Loucy (cell line): ENCODE results near the gene KIF14.

Source experiments
- EZH2phosphoT487 ChIP-seq: fragments of 200-600 bp; IDR thresholded peaks from 2 replicates; pipeline ENCODE4 v1.6.1; 2018; ENCODE audit warnings: antibody characterized with exemption, mild to moderate bottlenecking, moderate library complexity, borderline replicate concordance
- TF ChIP-seq, protein P1 (sequence below): fragments of 200-600 bp; sonication (generic); conservative IDR thresholded peaks from 2 replicates; pipeline ENCODE4 v1.5.1; 2014; ENCODE audit warnings: mild to moderate bottlenecking, antibody characterized with exemption, low read length

DNA sequence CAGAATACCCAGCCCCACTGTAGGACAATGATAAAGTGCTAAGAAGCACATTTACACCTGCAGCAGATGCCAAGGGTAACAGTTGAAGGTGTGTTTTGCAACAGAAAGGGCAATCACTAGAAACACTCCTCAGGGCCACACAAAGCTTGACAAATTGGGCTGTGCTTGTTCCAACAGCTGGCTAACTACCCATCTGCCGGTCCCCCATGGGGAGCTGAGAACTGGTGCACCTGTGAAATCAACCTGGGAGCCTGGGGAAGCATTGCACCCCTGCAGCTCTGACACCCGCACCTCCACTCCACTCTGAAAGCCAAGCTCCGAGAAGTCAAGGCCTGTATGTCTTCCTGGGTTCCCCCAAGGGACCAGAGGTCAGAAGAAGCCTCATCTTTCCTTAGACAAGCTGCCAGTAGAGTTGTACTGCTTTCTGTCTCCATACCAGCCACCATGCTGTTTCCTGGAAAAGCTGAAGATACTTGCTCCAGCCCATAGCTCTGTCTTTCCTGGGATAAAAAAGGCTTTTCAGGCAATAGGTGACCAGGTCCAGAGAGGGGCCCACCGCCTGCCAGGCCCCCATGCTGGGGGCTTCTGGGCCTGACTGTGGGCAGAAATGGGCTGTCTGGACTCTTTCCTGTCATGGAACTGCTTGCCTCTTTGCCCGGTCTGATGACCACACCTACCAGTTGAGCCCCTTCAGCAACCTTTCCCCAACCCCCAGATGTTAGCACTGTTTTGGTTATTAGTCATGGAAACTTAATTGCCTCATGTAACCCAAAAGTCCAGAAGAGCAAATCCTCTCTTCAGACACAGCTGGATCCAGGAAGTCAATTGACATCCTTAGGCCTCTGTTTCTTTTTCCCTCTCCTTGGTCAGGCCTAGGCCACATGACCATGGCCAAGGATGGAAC lies 93.6 kb downstream of the KIF14 start:
- TF ChIP-seq, protein P1, sequence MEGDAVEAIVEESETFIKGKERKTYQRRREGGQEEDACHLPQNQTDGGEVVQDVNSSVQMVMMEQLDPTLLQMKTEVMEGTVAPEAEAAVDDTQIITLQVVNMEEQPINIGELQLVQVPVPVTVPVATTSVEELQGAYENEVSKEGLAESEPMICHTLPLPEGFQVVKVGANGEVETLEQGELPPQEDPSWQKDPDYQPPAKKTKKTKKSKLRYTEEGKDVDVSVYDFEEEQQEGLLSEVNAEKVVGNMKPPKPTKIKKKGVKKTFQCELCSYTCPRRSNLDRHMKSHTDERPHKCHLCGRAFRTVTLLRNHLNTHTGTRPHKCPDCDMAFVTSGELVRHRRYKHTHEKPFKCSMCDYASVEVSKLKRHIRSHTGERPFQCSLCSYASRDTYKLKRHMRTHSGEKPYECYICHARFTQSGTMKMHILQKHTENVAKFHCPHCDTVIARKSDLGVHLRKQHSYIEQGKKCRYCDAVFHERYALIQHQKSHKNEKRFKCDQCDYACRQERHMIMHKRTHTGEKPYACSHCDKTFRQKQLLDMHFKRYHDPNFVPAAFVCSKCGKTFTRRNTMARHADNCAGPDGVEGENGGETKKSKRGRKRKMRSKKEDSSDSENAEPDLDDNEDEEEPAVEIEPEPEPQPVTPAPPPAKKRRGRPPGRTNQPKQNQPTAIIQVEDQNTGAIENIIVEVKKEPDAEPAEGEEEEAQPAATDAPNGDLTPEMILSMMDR = no peak
- TF ChIP-seq EZH2phosphoT487 = no peak
